ENCODE data around the gene LZTS2. TPM values are rescaled to one million over a fixed set of nuclear protein-coding genes. Genes with fewer than 3 reads are reported as not detected.

Gene LZTS2
- total and polyA plus RNA-seq, 2 of the 4 experiments (the other 2 are of a cell fraction) = 19.2 to 101 TPM

DNA sequence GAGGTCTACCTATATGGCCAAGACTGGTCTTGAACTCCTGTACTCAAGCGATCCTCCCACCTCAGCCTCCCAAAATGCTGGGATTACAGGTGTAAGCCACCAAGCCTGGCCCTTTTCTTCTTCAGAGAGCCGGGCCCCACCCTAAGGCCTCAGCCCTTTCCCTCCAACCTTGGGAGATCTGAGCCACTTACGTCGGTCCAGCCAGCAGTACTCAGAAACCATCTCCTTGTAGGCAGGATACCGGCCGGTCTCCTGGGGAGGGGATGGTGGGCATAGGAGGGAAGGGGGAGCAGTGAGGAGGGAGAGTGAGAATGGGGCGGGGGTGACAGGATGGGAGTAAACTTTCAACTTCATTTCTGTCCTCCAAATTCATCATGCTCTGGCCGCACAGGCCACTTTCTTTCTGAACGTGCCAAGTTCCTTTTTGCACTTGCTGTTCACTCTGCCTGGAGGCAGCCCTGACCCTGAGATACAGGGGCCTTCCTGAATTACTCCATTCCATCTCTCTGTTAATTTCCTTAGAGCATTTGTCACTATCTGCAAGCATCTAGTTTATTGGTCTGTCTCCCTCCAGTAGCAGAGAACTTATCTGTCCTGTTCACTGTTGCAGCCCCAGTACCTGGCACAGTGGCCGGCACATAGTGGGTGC is 20.9 kb downstream of the LZTS2 start:
- no peak overlapping the region for H2AK5ac ChIP-seq (ENCODE audit: low read depth, low read length)
- H3K27me3 ChIP-seq (ENCODE audit: control insufficient read depth, insufficient read depth, low read length) = peaks cover 1% of the 10 kb centered on the region; the same call in 1 of the 2 replicates
- H3K36me3 ChIP-seq (ENCODE audit: control insufficient read depth, insufficient read depth, low read length) = no peaks in the 10 kb centered on the region
- POLR2A ChIA-PET (ENCODE audit: unreplicated experiment) = no interaction called here
- H3K79me1 ChIP-seq (ENCODE audit: low read depth in 1 of 2, low read length in 2 of 2) = no peaks in the 10 kb centered on the region
- no peaks in the 10 kb centered on the region for H3K9me3 ChIP-seq (ENCODE audit: control insufficient read depth, insufficient read depth, low read length)
- H3K4ac ChIP-seq (ENCODE audit: low read depth, low read length) = no peak overlapping the region
- no peak overlapping the region for H3K9ac ChIP-seq (ENCODE audit: low read depth, low read length)
- 100% methylated on average over 1 of the region's 10 CpGs; no CpG with 5 or more reads in 1 of the 2 experiments for WGBS, 2 experiments (ENCODE audit: extremely low coverage in 2 of 2, insufficient read length in 1 of 2)
- H2BK5ac ChIP-seq (ENCODE audit: low read depth, low read length, poor library complexity, severe bottlenecking) = no peak overlapping the region
- H2BK15ac ChIP-seq (ENCODE audit: low read depth, low read length) = no peak overlapping the region
- no peak overlapping the region for H4K8ac ChIP-seq (ENCODE audit: low read depth in 2 of 2, low read length in 2 of 2)
- H3K14ac ChIP-seq (replicated peaks; ENCODE audit: low read depth, low read length) = no peak overlapping the region
- no peak overlapping the region for H3K23ac ChIP-seq (ENCODE audit: low read depth, low read length)
- no peak overlapping the region for H3K4me2 ChIP-seq (ENCODE audit: low read depth, low read length)
- H2BK20ac ChIP-seq (ENCODE audit: low read depth, low read length) = no peak overlapping the region
- TF ChIP-seq RFX5 (IDR thresholded peaks at IDR 0.05; ENCODE audit: low read depth, low read length) = no peak
- no peak for TF ChIP-seq MAZ (IDR thresholded peaks at IDR 0.05; ENCODE audit: borderline replicate concordance, low read depth, low read length)
- no peak for TF ChIP-seq RCOR1 (IDR thresholded peaks at IDR 0.05; ENCODE audit: insufficient replicate concordance, low read length)
- no peak for TF ChIP-seq BHLHE40 (IDR thresholded peaks at IDR 0.05; ENCODE audit: low read depth, low read length)
- TF ChIP-seq, protein P1, sequence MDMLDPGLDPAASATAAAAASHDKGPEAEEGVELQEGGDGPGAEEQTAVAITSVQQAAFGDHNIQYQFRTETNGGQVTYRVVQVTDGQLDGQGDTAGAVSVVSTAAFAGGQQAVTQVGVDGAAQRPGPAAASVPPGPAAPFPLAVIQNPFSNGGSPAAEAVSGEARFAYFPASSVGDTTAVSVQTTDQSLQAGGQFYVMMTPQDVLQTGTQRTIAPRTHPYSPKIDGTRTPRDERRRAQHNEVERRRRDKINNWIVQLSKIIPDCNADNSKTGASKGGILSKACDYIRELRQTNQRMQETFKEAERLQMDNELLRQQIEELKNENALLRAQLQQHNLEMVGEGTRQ (IDR thresholded peaks at IDR 0.05; ENCODE audit: low read depth, low read length) = no peak
- TF ChIP-seq FOS (IDR thresholded peaks at IDR 0.05; ENCODE audit: low read depth, low read length) = no peak
- no peak for TF ChIP-seq NFE2L2 (IDR thresholded peaks at IDR 0.05; ENCODE audit: low read depth, low read length)
- no peak overlapping the region for H3K56ac ChIP-seq (ENCODE audit: extremely low read depth, insufficient read depth, low read length)
- intact Hi-C loops (cut with micrococcal nuclease) (no loop called here), dilution Hi-C loops (cut with HindIII; ENCODE audit: low sequenced_read_pairs, unreplicated experiment) (no loop called here), in situ Hi-C loops (cut with MboI; ENCODE audit: low sequenced_read_pairs) (no loop called here)
- H3K4me3 ChIP-seq (ENCODE audit: insufficient read depth, low read depth, low read length) = no peak overlapping the region
- no peak overlapping the region for H4K5ac ChIP-seq (ENCODE audit: low read depth, low read length)
- H3K9me1 ChIP-seq (ENCODE audit: insufficient read depth, low read length) = no peaks in the 10 kb centered on the region
- no peaks in the 10 kb centered on the region for H4K20me1 ChIP-seq (ENCODE audit: insufficient read depth, low read length)
- no peak overlapping the region for H2AK9ac ChIP-seq (replicated peaks; ENCODE audit: low read depth, low read length, poor library complexity)
- no peak overlapping the region for H4K91ac ChIP-seq (ENCODE audit: insufficient read depth, low read depth, low read length)
- no peaks in the 10 kb centered on the region; the same call in 1 of the 2 replicates for H3K4me1 ChIP-seq (ENCODE audit: control insufficient read depth, insufficient read depth, low read length)
- DNase-seq (no peak), ATAC-seq (ENCODE audit: low read depth) (no peak)
- no TSS peak for BruUV-seq (replicated peaks)
- no peak overlapping the region for H3K18ac ChIP-seq (ENCODE audit: low read depth, low read length)
- CTCF ChIA-PET = no interaction called here
- H3K27ac ChIP-seq (ENCODE audit: insufficient read depth, low read length) = no peak overlapping the region
- H2BK120ac ChIP-seq (ENCODE audit: low read depth, low read length) = no peak overlapping the region
- H2AFZ ChIP-seq (replicated peaks; ENCODE audit: low read length, poor library complexity) = no peak overlapping the region

All from IMR-90 (cell line).